Progenitor cell of endocrine pancreas (in vitro differentiated cells): ENCODE data around the gene CMIP. TPM values are rescaled to one million over a fixed set of nuclear protein-coding genes. Genes with fewer than 3 reads are reported as not detected.

Experiments used
- DNase-seq: peaks from one replicate; pipeline ENCODE4 v3.0.0; 2021; ENCODE audit warnings: low spot score; ENCODE audit not compliant: unreplicated experiment
- H3K27ac Mint-ChIP-seq: 2 replicates; pipeline ENCODE4 v1.8.0; 2021; ENCODE audit warnings: mild to moderate bottlenecking, moderate library complexity, mixed read lengths
- H3K27me3 Mint-ChIP-seq: 2 replicates; pipeline ENCODE4 v1.8.0; 2021; ENCODE audit warnings: mixed read lengths
- H3K36me3 Mint-ChIP-seq: 2 replicates; pipeline ENCODE4 v1.8.0; 2022; ENCODE audit warnings: mixed read lengths; ENCODE audit not compliant: insufficient read depth
- H3K4me1 Mint-ChIP-seq: 2 replicates; pipeline ENCODE4 v1.8.0; 2021; ENCODE audit warnings: low read depth, mixed read lengths
- H3K4me3 Mint-ChIP-seq: 2 replicates; pipeline ENCODE4 v1.8.0; 2021; ENCODE audit warnings: low read depth, mild to moderate bottlenecking, moderate library complexity, mixed read lengths
- H3K9me3 Mint-ChIP-seq: 2 replicates; pipeline ENCODE4 v1.8.0; 2021; ENCODE audit warnings: low read depth, mixed read lengths
- total RNA-seq: library from RNA; stranded (reverse); gene quantifications from 2 replicates; pipeline ENCODE4 v1.2.1, GENCODE V29; 2021
- TF ChIP-seq, protein P1 (sequence below): fragments of 200-600 bp; sonication (generic); IDR thresholded peaks from one replicate; pipeline ENCODE4 v1.5.0; 2021; ENCODE audit warnings: antibody characterized with exemption, mild to moderate bottlenecking; ENCODE audit not compliant: unreplicated experiment

CMIP gene
- total RNA-seq, 1 donor from 2014 or later = 62.7 TPM

DNA sequence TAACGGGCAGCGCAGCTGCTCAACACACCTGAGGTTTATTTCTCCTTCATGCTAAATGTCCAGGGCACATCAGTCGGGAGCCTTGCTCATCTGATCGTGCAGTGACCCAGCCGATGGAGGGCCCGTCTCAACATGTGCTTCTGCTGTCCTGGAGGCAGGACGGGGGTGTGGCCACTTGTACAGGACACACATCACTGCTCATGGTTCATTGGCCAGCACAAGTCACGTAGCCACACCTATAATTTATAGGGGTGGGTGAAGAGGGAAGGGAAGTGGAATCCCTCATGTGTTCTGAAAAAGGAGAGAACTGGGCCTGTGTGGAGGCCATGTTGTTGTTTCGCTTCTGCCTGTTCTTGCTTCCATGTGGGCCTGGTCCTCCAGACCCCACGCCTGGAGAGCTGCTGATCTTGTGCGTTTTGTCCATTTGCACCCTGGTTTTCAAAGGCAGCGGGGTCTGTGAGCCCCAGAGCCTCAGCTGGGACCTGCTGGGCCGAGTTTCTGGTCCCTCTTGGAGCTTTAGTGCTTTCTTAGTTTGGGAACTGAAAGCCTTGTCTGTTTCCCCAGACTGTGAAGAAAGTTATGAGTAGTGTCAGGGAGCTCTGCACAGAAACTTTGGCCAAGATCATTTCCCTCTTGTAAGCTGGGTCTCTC, 60.5 kb downstream of the CMIP start:
- TF ChIP-seq, protein P1, sequence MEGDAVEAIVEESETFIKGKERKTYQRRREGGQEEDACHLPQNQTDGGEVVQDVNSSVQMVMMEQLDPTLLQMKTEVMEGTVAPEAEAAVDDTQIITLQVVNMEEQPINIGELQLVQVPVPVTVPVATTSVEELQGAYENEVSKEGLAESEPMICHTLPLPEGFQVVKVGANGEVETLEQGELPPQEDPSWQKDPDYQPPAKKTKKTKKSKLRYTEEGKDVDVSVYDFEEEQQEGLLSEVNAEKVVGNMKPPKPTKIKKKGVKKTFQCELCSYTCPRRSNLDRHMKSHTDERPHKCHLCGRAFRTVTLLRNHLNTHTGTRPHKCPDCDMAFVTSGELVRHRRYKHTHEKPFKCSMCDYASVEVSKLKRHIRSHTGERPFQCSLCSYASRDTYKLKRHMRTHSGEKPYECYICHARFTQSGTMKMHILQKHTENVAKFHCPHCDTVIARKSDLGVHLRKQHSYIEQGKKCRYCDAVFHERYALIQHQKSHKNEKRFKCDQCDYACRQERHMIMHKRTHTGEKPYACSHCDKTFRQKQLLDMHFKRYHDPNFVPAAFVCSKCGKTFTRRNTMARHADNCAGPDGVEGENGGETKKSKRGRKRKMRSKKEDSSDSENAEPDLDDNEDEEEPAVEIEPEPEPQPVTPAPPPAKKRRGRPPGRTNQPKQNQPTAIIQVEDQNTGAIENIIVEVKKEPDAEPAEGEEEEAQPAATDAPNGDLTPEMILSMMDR = no peak
- DNase-seq = no peak
- Mint-ChIP-seq H3K9me3 (no peaks in the 10 kb centered on the region), H3K36me3 (no peaks in the 10 kb centered on the region), H3K4me3 (no peak overlapping the region), H3K27me3 (no peaks in the 10 kb centered on the region), H3K4me1 (no peaks in the 10 kb centered on the region), H3K27ac (peak overlapping the region; percentile 76)

- Mint-ChIP-seq H3K36me3 (peaks cover 2% of the 10 kb centered on the region), H3K4me1 (peaks cover 10% of the 10 kb centered on the region), H3K4me3 (no peak overlapping the region), H3K27ac (no peak overlapping the region), H3K9me3 (peaks cover 5% of the 10 kb centered on the region), H3K27me3 (no peaks in the 10 kb centered on the region)
- TF ChIP-seq, protein P1 = no peak
- no peak for DNase-seq
Observed at GRCh38 chr16:81509404-81509803, 64.8 kb downstream of the CMIP start.

DNA sequence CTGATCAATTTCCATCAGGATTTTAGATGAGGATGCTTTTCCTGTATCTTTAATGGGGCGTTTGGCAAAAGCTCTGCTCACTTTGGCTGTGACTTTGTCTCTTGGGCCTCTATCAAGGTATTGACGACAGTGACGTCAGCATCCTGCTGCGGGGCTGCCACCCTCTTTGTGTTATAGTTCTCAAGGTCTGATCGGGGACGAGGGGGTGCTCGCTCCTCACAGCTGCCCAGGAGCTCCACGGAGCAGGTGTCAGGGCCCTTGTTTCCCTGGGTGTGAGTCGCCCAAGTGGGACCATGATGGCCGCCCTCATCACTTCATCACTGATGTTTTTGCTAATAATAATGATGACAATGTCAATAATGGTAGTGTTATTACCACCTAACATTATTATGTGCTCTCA, 65.4 kb downstream of the CMIP start:
- Mint-ChIP-seq H3K36me3 (peaks cover 2% of the 10 kb centered on the region), H3K27me3 (no peaks in the 10 kb centered on the region), H3K4me3 (no peak overlapping the region), H3K9me3 (peaks cover 5% of the 10 kb centered on the region), H3K4me1 (peaks cover 10% of the 10 kb centered on the region), H3K27ac (no peak overlapping the region)
- TF ChIP-seq, protein P1 = no peak
- no peak for DNase-seq

GRCh38 chr16:81511371-81511770, 66.8 kb downstream of the CMIP start:
- Mint-ChIP-seq H3K27me3 (no peaks in the 10 kb centered on the region), H3K36me3 (peaks cover 2% of the 10 kb centered on the region), H3K9me3 (peaks cover 5% of the 10 kb centered on the region), H3K4me3 (no peak overlapping the region), H3K4me1 (peaks cover 13% of the 10 kb centered on the region), H3K27ac (no peak overlapping the region)
- TF ChIP-seq, protein P1 = no peak
- DNase-seq = no peak

GRCh38 chr16:81513204-81514040, 68.8 kb downstream of the CMIP start:
- no peak for DNase-seq
- no peaks in the 10 kb centered on the region for H3K27me3 Mint-ChIP-seq
- peaks cover 5% of the 10 kb centered on the region for H3K9me3 Mint-ChIP-seq
- H3K4me3 Mint-ChIP-seq = no peak overlapping the region
- peaks cover 13% of the 10 kb centered on the region for H3K4me1 Mint-ChIP-seq
- TF ChIP-seq, protein P1 = no peak
- H3K36me3 Mint-ChIP-seq = peaks cover 5% of the 10 kb centered on the region
- peak overlapping the region; percentile 40 for H3K27ac Mint-ChIP-seq
